SW480 (cell line): ENCODE results near the gene APAF1.

Experiments
- DNase-seq: peaks from one replicate; pipeline ENCODE4 v3.0.0-alpha.2; 2016; ENCODE audit warnings: low spot score

Gene APAF1

DNA sequence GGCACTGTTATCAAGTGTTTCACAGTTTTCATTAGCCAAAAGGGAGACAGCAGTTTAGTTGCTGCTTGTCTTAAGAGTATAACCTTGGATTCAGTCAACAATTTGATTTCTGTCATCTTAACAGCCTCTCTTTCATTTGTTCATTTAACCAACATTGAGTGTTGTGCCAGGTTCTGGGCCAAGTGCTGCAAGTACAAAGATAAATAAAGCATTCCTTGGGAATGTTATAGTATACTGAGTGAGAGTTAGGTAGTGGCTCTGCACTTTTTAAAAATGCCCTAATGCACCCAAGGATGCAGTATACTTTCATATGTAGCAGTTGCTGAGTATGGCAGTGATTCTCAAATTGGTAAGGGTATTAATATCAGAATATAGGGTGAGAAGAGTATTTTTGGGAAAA is 15.4 kb downstream of the APAF1 start:
- DNase-seq, result no peak

GRCh38 chr12:98669751-98670150 is 24.7 kb downstream of the APAF1 start:
- no peak for DNase-seq

- no peak for DNase-seq
Measured at GRCh38 chr12:98671459-98671858, 26.4 kb downstream of the APAF1 start.

GRCh38 chr12:98674841-98675240 is 29.8 kb downstream of the APAF1 start:
- no peak for DNase-seq

- no peak for DNase-seq
Measured at GRCh38 chr12:98678236-98678945, 33.3 kb downstream of the APAF1 start.

- no peak for DNase-seq
Measured at GRCh38 chr12:98678946-98679610, 34.0 kb downstream of the APAF1 start.

GRCh38 chr12:98679611-98680005 is 34.5 kb downstream of the APAF1 start:
- DNase-seq, result no peak

DNA sequence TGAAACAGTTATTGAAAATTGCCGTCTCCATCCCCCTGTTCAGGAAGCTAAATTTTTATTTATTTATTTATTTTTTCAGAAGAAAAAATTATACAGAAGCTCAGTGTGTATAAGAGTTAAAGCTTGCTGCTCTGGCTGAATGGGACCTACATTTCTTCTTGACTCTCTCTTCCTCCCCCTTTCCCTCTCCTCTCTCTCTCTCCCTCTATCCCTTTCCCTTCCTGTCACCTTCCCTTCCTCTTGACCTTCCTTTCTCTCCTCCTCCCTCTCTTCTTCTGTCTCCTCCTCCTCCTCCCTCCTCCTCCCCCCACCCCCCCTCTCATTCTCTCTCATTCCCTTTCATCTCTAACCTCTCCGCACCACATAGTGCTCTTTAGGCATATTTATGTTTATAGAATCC is 39.1 kb downstream of the APAF1 start:
- DNase-seq, result no peak

DNA sequence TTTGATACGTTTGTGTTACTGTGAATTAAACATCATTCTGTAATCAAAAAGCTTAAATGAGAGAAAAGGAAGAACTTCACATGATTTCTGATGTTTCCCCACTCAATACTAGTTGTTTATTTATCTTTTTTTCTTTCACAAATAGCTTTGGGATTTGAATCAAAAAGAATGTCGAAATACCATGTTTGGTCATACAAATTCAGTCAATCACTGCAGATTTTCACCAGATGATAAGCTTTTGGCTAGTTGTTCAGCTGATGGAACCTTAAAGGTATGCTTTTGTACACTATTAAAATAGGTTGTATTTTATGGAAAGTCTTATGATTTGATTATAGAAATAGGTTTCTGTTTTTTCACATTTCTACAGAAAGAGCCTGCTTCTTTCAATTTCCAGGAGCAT is 41.5 kb downstream of the APAF1 start:
- no peak for DNase-seq

- no peak for DNase-seq
Measured at GRCh38 chr12:98691351-98691750, 46.3 kb downstream of the APAF1 start.

DNA sequence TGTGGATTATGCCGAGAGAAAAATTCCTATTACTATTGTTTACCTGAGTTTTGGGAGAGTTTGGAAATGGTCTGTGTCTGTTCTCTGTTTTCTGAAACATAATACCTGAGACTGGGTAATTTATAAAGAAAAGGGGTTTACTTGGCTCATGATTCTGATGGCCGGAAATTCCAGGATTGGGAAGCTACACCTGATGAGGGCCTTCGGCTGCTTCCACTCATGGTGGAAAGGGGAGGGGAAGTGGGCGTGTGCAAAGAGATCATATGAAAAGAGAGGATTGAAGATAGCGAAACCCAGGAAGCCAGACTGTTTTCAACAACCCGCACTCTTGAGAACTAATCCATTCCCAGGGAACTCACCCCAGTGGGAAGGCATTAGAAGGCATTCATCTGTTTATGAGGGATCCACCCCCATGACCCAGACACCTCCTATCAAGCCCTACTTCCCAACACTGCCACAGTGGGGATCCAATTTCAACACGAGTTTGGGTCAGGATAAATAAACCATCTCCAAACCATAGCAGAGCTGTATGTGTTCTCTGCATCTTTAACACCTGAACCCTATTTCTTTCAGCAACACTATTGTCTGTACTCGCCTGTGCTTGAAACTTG is 51.1 kb downstream of the APAF1 start:
- no peak for DNase-seq

GRCh38 chr12:98697209-98697608 is 52.1 kb downstream of the APAF1 start:
- DNase-seq, result no peak

DNA sequence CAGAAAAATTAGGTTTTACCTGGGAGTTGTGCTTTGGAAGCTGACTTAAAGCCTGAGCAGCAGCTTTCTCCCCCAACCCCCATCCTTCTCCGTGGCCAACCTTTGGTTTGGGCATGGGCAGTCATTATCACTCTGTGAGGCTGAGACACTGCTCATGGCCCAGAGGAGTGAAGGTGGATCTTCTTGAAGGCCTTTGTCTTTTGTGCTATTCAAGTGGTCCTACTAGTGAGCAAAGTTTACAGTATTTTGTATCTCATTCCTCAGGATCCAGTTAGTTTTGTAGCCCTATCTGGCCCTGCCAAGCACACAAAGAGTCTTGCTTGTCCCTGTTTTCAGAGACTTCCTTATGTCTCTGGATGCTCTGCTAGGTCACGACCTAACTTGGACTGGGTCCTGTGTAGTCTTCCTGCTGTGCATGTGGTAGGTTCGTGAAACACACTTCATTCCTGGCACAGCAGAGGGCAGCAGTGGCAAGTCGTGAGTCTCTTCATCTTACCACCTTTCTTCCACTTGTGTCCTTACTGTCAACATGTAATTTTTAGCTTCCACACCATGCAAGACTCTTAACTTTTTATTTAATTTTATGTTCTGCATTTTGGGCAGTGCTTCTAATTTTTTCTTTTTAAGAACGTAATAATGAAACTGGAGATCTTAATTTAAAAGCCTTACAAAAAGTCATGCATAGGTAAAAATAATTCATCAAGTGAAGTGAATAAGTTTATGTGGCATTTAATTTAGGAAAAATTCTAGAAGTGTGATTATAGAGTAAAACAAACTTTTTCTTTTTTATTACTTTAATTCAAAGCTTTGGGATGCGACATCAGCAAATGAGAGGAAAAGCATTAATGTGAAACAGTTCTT is 53.7 kb downstream of the APAF1 start:
- DNase-seq, result peak; percentile 49

DNA sequence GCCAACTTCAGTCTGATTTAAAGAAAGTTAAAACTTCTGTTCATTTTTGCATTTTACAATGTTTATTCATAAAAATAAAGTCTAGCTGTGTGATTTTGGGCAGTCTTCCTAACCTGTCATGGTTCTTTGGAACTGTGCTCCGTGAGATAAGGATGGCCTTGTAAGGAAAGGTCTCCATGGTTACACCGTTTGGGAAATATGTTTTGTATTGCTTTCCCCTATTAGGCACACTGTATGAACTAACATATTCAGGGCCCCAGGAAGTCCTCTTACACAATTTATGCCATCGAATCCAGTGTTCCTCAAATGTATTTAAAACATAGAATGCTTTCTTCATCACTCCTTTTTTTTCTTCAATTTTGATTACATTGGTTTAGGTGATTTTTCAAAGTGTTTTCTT is 54.5 kb downstream of the APAF1 start:
- no peak for DNase-seq

DNA sequence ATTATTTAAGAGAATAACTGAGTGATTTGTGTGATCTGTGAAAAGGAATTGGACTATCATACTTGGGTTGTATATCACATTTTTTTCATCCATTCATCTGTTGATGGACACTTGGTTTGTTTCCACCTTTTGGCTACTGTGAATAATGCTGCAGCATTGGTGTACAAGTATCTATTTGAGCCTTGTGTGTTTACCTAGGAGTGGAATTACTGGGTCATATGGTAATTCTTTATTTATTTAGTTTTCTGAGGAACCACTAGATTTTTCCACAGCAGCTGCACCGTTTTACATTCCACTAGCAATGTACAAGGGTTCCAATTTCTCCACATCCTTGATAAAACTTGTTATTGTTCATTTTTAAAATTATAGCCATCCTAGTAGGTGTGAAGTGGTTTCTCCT is 56.1 kb downstream of the APAF1 start:
- DNase-seq, result no peak

GRCh38 chr12:98709022-98709421 is 63.9 kb downstream of the APAF1 start:
- no peak for DNase-seq

- DNase-seq, result no peak
Measured at GRCh38 chr12:98714426-98714825, 69.3 kb downstream of the APAF1 start.

DNA sequence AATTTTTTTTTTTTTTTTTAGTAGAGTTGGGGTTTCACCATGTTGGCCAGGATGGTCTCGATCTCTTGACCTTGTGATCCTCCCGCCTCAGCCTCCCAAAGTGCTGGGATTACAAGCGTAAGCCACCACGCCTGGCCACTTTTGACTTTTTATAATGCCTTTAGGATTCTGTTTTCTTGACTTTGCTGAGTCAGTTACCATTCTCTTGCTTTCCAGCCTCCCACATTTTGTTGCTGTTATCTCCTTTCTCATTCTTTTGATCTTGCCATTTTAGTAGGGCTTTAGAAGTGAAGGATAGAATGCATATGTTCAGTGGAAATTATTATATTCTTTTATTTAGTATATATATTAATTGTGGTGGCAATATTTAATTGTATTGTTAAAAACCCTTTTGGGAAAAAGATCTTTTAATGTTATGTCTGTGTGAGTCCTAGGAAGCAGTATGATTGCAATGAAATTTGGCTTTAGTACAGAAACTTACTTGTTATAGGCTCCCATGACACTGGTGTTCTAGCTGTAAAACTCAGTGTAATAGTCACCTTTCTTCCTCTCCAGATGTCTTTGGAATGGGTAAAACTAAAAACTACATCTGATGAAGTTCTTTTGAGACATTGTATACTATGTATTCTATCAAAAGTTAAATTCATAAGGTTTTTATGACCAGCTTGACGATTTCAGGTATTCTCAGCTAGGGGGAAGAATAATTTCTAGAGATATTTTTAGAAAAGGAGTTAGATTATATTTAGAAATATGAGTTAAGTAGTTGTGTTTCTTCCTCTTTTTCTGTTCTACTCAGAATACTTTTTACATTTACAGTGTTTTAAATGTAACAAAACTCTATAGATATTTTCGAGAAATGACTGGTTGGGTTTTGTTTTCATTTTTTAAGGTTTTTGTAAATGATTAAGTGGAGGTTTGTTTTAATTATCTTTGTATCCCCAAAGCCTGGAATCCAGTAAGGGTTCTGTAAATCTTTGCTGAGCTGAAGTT is 74.7 kb downstream of the APAF1 start:
- DNase-seq, result no peak

DNA sequence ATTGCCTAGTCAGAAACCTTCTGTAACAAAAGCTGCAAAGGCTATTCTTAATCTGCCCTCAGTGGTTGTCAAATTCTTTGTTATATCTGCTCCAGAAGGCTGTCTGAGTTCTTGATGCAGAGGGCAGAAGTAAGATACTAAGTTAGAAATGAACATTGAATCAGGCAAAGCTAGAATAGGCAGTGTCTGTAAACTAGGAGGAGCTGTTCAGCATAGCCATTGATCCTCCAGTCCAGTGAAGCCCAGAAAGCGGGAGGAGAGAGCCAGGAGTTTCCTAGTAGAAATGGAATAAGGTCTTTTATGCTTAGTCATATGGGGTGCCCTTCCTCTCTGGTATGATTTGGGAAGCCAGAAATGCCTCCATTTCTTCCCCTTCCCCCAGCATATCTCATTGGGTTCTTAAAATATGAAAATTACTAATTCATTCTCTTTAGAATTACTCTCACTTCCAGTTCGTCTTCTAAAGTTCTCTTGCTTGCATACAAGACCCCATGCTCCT is 76.2 kb downstream of the APAF1 start:
- no peak for DNase-seq

GRCh38 chr12:98724384-98725155 is 79.5 kb downstream of the APAF1 start:
- DNase-seq, result no peak
